Kidney (tissue), 14 donors: ENCODE data around the gene LTA4H. TPM values are rescaled to one million over a fixed set of nuclear protein-coding genes. Genes with fewer than 3 reads are reported as not detected.

Source experiments
- DNase-seq, 5 donors: peaks; one replicate each; pipeline ENCODE4 v3.0.0-alpha.2; 2013 to 2020
- FAIRE-seq: peaks from 2 replicates; lab custom pipeline; 2012; peaks lifted over from hg19 to GRCh38; lab: Jason Lieb, UNC
- H3K27ac ChIP-seq, 2 donors: one replicate each; pipeline ENCODE4 v1.7.0; 2013; ENCODE audit warnings: low read depth in 2 of 2, low read length in 2 of 2, inconsistent platforms in 1 of 2
- H3K27me3 ChIP-seq: one replicate; pipeline ENCODE4 v1.7.1; 2013; ENCODE audit warnings: low read length, inconsistent platforms; ENCODE audit not compliant: control insufficient read depth, insufficient read depth
- H3K36me3 ChIP-seq, 3 donors: one replicate each; pipeline versions ENCODE4 v1.7.0 to v1.7.1; 2013; ENCODE audit warnings: low read length in 3 of 3, control low read depth in 1 of 3, inconsistent platforms in 1 of 3; ENCODE audit not compliant: insufficient read depth in 3 of 3, control insufficient read depth in 2 of 3
- H3K4me1 ChIP-seq, 3 donors: one replicate each; pipeline versions ENCODE4 v1.7.0 to v1.7.1; 2013; ENCODE audit warnings: low read length in 3 of 3, inconsistent platforms in 1 of 3, low read depth in 1 of 3; ENCODE audit not compliant: control insufficient read depth in 2 of 3, insufficient read depth in 2 of 3
- H3K4me3 ChIP-seq, 3 donors: one replicate each; pipeline versions ENCODE4 v1.7.0 to v1.8.1; 2013; ENCODE audit warnings: low read length in 3 of 3, control low read depth in 1 of 3, inconsistent platforms in 1 of 3
- H3K9ac ChIP-seq, 3 donors: one replicate each; pipeline versions ENCODE4 v1.7.0 to v1.7.1; 2013; ENCODE audit warnings: low read length in 3 of 3, control low read depth in 1 of 3, inconsistent platforms in 1 of 3
- H3K9me3 ChIP-seq, 3 donors: one replicate each; pipeline versions ENCODE4 v1.7.0 to v1.7.1; 2013; ENCODE audit warnings: low read length in 3 of 3, control low read depth in 1 of 3, inconsistent platforms in 1 of 3; ENCODE audit not compliant: control insufficient read depth in 2 of 3, insufficient read depth in 1 of 3
- intact Hi-C: fragments of 100-400 bp; cut with DNase I; formaldehyde crosslinking; loops from one replicate; pipeline ENCODE4 v1.11.1; 2022
- polyA plus RNA-seq: library from polyadenylated mRNA; stranded (reverse); fragments of 350-450 nt; fragmentation: Illumina TruSeq; extraction: RNeasy Lipid Tissue Mini Kit (QIAGEN cat#74804); gene quantifications from one replicate; pipeline ENCODE4 v1.2.3, GENCODE V29; 2014; ENCODE audit warnings: low read depth, low replicate concordance; ENCODE audit not compliant: insufficient read depth
- total RNA-seq: library from RNA; stranded (reverse); fragmentation: NEBNext Ultra II Directional; extraction: Animal tissue kit (Norgen Biotek cat#: 25700); gene quantifications from one replicate; pipeline ENCODE4 v1.2.1, GENCODE V29; 2021
- TF ChIP-seq, protein P1 (sequence below): IDR thresholded peaks from 3 replicates; pipeline ENCODE4 v1.5.1; 2012; ENCODE audit warnings: mild to moderate bottlenecking, moderate library complexity, borderline replicate concordance; ENCODE audit not compliant: insufficient read depth; ENCODE audit errors: extremely low read depth
- donor health status: control.
- donor health status: control.
- donor health status: control.
- donor health status: control.
- donor health status: control.
- donor health status: DM: yes; HTN: yes; CAD: no.
- donor health status: Normal renal cell carcinoma (clear cell type).

Gene LTA4H
- total and polyA plus RNA-seq, 2 donors from 2014 or later = 56.5 to 57.4 TPM

DNA sequence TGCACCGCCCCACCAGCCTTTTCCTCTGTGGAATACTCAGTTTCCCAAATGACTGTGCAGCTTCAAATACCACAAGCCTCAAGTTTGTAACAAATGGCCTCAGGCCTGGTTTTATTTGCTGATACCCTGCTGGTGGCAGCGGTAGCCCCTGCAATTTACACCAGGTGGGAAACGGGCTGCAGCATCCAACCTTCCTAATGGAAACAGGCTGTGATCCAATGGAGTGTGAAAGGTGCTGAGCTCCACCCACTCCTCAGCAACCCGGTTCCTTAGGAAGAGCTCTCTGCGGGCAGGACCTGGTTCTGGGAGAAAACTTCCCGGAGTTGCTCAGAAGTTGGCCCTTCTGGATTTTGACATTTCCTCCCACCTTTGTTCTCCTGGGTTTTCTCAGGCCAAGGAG lies 41.7 kb upstream of the LTA4H start:
- Histone ChIP-seq H3K36me3 (no peaks in the 10 kb centered on the region), H3K4me3 (no peak overlapping the region), H3K9me3 (no peaks in the 10 kb centered on the region), H3K9ac (no peak overlapping the region), H3K27me3 (no peaks in the 10 kb centered on the region), H3K27ac (no peak overlapping the region), H3K4me1 (peaks cover 0 to 5% (median 0%) of the 10 kb centered on the region in 3 donors)
- no peak for FAIRE-seq
- DNase-seq = no peak
- TF ChIP-seq, protein P1, sequence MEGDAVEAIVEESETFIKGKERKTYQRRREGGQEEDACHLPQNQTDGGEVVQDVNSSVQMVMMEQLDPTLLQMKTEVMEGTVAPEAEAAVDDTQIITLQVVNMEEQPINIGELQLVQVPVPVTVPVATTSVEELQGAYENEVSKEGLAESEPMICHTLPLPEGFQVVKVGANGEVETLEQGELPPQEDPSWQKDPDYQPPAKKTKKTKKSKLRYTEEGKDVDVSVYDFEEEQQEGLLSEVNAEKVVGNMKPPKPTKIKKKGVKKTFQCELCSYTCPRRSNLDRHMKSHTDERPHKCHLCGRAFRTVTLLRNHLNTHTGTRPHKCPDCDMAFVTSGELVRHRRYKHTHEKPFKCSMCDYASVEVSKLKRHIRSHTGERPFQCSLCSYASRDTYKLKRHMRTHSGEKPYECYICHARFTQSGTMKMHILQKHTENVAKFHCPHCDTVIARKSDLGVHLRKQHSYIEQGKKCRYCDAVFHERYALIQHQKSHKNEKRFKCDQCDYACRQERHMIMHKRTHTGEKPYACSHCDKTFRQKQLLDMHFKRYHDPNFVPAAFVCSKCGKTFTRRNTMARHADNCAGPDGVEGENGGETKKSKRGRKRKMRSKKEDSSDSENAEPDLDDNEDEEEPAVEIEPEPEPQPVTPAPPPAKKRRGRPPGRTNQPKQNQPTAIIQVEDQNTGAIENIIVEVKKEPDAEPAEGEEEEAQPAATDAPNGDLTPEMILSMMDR = no peak
- intact Hi-C loops = no loop called here

DNA sequence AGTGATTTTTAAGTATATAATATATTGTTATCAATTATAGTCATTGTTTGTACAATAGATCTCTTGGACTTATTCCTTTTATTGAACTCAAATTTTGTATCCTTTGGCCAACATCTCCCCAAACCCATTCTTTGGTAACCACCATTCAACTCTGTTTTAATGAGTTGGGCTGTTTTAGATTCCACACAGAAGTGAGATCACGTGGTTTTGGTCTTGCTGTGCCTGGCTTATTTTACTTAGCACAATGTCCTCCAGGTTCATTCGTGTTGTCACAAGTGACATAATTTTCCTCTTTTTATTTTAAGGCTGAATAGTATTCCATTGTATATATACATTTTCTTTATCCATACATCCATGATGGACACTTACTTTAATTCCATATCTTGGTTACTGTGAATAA lies 40.2 kb upstream of the LTA4H start:
- Histone ChIP-seq H3K36me3 (no peaks in the 10 kb centered on the region), H3K9ac (no peak overlapping the region), H3K9me3 (no peaks in the 10 kb centered on the region), H3K27ac (no peak overlapping the region), H3K27me3 (no peaks in the 10 kb centered on the region), H3K4me3 (no peak overlapping the region), H3K4me1 (peaks cover 0 to 5% (median 0%) of the 10 kb centered on the region in 3 donors)
- intact Hi-C loops = no loop called here
- DNase-seq = no peak
- TF ChIP-seq, protein P1 = no peak
- no peak for FAIRE-seq

DNA sequence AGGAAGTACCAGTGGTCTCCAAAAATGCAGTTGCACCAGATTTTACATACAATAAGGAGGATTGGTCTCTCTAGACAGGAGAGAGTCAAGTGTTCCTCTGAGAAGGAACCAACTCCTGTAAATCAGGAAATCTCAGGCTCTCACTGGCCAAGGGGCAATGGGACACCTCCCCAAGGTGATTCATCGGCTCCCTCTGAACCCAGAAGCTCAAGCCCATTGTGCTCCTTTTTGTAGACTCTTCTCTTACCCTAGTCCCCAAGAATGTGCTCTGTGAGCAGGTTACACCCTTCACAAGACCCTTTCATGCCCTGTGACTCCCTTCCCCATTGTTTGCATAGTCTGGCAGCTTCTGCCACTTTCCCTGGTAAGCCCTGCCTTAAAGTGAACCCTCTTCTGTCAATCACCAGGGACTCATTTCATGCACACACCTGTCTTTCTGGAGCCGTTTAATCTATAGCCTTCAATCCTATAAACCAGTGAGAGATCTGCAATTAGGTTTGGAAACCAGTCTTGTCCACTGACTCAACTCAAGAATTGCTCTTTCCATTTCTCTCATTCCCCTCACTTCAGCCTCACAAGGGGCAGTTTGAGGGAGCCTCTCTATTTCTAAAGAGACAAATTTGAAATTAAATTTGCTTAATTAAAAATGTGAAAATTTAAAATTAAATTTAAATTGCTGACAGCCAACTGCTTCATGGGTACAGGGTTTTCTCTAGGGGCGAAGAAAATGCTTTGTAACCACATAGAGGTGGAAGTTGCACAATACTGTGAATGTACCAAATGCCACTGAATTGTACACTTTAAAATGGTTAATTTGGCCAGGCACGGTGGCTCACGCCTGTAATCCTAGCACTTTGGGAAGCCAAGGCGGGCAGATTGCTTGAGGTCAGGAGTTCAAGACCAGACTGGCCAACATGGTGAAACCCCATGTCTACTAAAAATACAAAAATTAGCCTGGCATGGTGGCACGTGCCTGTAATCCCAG lies 38.3 kb upstream of the LTA4H start:
- DNase-seq = no peak
- no peak for FAIRE-seq
- Histone ChIP-seq H3K27me3 (no peaks in the 10 kb centered on the region), H3K9ac (no peak overlapping the region), H3K4me1 (peaks cover 0 to 5% (median 0%) of the 10 kb centered on the region in 3 donors), H3K27ac (no peak overlapping the region), H3K4me3 (no peak overlapping the region), H3K36me3 (no peaks in the 10 kb centered on the region), H3K9me3 (no peaks in the 10 kb centered on the region)
- TF ChIP-seq, protein P1 = no peak
- intact Hi-C loops = no loop called here
